ENCODE results near the gene COL5A2. TPM values are rescaled to one million over a fixed set of nuclear protein-coding genes. Genes with fewer than 3 reads are reported as not detected.

COL5A2 gene
- total and polyA plus RNA-seq, 10 of the 15 experiments (the other 5 are each of a cell fraction or from before 2014, with no cell fraction given) = 0.04 to 0.85 (median 0.39) TPM

GRCh38 chr2:189157456-189157855 lies 22.1 kb downstream of the COL5A2 start:
- Histone ChIP-seq H3K36me3 (ENCODE audit: control insufficient read depth in 2 of 2, insufficient read depth in 2 of 2, low read length in 1 of 2) (no peaks in the 10 kb centered on the region), H3K27me3 (replicated peaks in 1 of 2; ENCODE audit: control insufficient read depth in 2 of 2, insufficient read depth in 2 of 2, low read length in 1 of 2) (no peaks in the 10 kb centered on the region), H3K4me1 (ENCODE audit: control insufficient read depth, insufficient read depth, low read length) (no peaks in the 10 kb centered on the region), H3K9me3 (replicated peaks; ENCODE audit: control insufficient read depth, insufficient read depth, low read length) (no peaks in the 10 kb centered on the region), H3K79me2 (ENCODE audit: control insufficient read depth, insufficient read depth, low read length) (no peaks in the 10 kb centered on the region), H3K4me3 (no peak overlapping the region), H3K9ac (ENCODE audit: control insufficient read depth, insufficient read depth, low read length) (no peak overlapping the region), H4K20me1 (ENCODE audit: control insufficient read depth, insufficient read depth) (no peaks in the 10 kb centered on the region), H2AFZ (ENCODE audit: control insufficient read depth, low read depth, low read length) (no peak overlapping the region), H3K27ac (ENCODE audit: control insufficient read depth, insufficient read depth) (no peak overlapping the region), H3K4me2 (ENCODE audit: control insufficient read depth, insufficient read depth) (no peak overlapping the region)
- no peak for TF ChIP-seq TAF1 (IDR thresholded peaks at IDR 0.05; ENCODE audit: borderline replicate concordance, low read depth, low read length)
- TF ChIP-seq REST (IDR thresholded peaks at IDR 0.05; ENCODE audit: low read depth, low read length) = no peak
- no peak for TF ChIP-seq RFX5 (IDR thresholded peaks at IDR 0.05; ENCODE audit: low read depth, low read length)
- TF ChIP-seq MTA3 (IDR thresholded peaks at IDR 0.05; ENCODE audit: borderline replicate concordance, low read length) = no peak
- no peak for TF ChIP-seq SREBF2 (IDR thresholded peaks at IDR 0.05; ENCODE audit: low read length)
- TF ChIP-seq TARDBP (IDR thresholded peaks at IDR 0.05; ENCODE audit: borderline replicate concordance) = no peak
- TF ChIP-seq BHLHE40 (IDR thresholded peaks at IDR 0.05; ENCODE audit: borderline replicate concordance in 1 of 2, low read depth in 2 of 2, low read length in 1 of 2) = no peak
- TF ChIP-seq KDM1A (IDR thresholded peaks at IDR 0.05; ENCODE audit: borderline replicate concordance) = no peak
- no peak for TF ChIP-seq ZNF274 (IDR thresholded peaks at IDR 0.05; ENCODE audit: insufficient read depth, insufficient read length)
- no peak for TF ChIP-seq CHD2 (IDR thresholded peaks at IDR 0.05; ENCODE audit: borderline replicate concordance, low read depth, low read length)
- TF ChIP-seq ETV6 (conservative IDR thresholded peaks at IDR 0.05 in 1 of 2, IDR thresholded peaks at IDR 0.05 in 1 of 2; ENCODE audit: borderline replicate concordance in 1 of 2, low read depth in 1 of 2) = no peak
- no peak for TF ChIP-seq RCOR1 (conservative IDR thresholded peaks at IDR 0.05; ENCODE audit: low read depth, low read length)
- TF ChIP-seq JUNB (IDR thresholded peaks at IDR 0.05) = no peak
- no peak for TF ChIP-seq SRF (IDR thresholded peaks at IDR 0.05; ENCODE audit: low read depth in 2 of 2, low read length in 2 of 2)
- no peak for TF ChIP-seq IKZF2 (IDR thresholded peaks at IDR 0.05)
- no peak for TF ChIP-seq PAX8 (IDR thresholded peaks at IDR 0.05)
- SMC1A ChIA-PET (ENCODE audit: uncharacterized antibody, unreplicated experiment) = no interaction called here
- RAD21 ChIA-PET (ENCODE audit: unreplicated experiment) = interaction anchor here (1.1 kb wide), 1 partner anchor 15 kb away, joined by 3 read pairs; no protein-coding TSS in a partner anchor
- ATAC-seq = no peak
- no peak for FAIRE-seq
- intact Hi-C loops (cut with micrococcal nuclease; ENCODE audit: unreplicated experiment) = no loop called here
- DNase-seq (ENCODE audit: low read depth, low spot score) = no peak
- in situ Hi-C loops (cut with MboI) = no loop called here
- BruUV-seq (replicated peaks) = no TSS peak
- POLR2A ChIA-PET = no interaction called here
- CTCF ChIA-PET = interaction anchor here (1.4 to 7.8 kb wide), 2 partner anchors 15 to 64 kb away, joined by 5 to 51 read pairs; no protein-coding TSS in a partner anchor

All from GM12878 (cell line).